Measurements from ENCODE around the gene MORC2.
A peak's percentile ranks its signal among the peaks of the same experiment; 100 is the strongest.

Gene MORC2

DNA sequence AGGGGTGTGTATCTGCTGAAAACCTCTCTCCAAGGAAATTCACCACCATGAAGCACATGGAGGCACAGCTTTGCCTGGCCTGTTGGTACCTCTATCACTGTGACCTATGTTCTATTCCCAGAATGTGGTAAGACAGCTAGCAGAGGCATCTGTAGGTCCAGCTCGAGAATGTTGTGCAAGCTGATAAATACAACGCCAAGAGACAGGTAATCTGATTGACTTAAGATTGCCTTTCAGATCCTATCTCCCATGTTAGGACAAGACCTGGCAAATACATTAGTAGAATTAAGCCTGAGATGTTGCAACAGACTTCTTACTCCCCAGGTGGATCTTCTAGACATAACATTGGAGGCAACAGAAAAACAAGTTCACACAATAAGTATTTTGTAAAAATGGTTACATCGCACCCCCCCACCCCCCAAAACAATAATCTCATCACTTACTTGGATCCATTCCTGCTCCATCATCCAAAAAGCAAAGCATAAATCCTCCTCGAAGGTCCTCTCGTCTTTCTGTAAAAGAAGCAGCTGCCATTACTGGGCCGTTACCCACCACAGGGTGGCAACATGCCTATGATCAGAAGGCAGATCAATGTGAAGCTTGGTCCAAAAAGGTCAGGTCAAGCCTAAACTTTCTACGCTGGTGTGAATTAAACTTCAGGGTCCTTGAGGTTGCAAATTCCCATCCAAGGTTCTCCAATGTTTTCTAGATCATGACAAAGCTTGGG is 18.5 kb downstream of the MORC2 start:
- DNase-seq (ENCODE audit: low read depth): no peak

DNA sequence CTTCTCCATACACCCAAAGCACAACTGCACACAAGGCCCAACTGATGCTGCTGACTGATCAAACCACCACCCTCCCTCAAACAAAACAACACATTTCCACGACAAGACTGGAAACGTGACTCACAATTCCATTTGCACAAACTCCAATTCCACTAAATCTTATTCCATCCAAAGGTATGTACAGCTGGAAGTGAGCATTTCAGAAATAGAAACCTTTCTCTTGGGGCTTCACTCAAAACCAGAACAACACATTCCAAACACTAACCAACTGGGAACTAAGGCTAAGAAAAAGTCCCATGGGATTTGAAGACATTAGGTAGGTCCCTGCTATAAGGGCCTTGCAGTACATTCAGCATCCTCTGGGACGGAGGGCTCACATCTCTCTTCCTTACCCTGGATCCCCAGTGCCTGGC is 19.6 kb downstream of the MORC2 start:
- DNase-seq (ENCODE audit: low read depth): no peak

- no peak for DNase-seq (ENCODE audit: low read depth)
Observed at GRCh38 chr22:30947816-30948454, 20.6 kb downstream of the MORC2 start.

DNA sequence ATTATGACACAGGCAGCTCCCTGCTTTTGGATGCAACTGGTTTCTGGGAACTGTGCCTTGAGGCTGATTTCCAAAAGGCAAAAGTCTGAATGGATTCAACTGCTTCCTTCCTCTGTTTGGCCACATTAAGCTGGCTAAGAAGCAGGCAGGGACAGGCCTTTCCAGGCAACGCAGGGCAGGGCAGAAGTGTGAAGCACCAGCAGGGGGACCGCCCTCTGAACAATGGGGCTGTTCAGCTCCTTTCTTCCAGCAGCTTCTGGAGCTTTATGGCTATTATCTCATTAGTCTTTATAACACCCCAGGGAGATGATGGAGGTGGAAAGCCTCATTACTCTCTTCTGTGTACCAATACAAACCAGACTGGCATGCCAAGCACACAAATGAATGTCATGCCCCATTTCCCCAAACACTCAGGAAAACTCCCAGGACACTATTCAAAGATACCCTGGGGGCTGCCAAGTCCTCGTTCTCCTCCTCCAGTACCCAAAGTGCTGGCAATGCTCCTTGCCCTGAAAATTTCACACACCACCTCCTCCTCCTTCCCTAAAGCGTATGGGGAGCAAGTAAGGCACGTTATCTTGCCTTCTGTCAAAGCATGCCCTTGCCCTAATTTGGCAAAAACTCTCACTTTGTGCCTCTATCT is 21.3 kb downstream of the MORC2 start:
- DNase-seq (ENCODE audit: low read depth): no peak

DNA sequence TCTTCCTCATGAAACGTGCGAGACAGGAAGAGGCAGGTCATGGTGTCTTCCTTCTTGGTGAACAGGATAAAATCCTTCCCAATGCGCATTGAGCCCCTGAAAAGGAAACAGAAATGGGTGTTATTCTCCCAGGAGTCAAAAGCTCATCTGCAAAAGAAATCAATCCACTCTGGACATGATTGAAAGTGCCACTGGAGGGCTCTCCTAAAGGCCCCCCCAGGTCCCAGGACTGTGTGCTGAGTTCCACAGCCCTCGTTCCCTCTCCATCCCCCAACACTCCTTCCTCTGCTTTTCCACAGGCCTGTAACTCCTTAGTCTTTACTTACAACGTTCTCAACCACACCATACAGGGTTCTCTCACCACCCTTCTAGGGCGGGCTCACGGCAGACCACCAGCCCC is 22.2 kb downstream of the MORC2 start:
- DNase-seq (ENCODE audit: low read depth): no peak

DNA sequence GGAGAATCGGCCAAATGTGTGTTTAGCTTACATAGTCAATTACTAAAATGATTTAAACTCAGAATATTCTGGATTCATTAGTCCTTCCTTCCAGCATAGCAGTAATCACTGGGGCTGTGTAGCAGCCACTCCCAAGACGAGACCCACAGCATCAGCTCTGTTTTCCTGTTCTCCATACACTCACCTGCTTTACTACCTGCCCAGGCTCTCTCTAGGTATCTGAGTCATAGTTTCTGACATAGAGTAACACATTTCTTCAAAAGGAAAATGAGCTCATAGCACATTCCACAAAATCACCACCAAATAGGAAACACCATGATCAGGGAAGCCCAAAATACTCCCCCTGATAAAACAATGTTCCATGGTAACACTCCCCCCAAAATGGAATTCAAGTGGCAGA is 22.9 kb downstream of the MORC2 start:
- DNase-seq (ENCODE audit: low read depth): no peak

DNA sequence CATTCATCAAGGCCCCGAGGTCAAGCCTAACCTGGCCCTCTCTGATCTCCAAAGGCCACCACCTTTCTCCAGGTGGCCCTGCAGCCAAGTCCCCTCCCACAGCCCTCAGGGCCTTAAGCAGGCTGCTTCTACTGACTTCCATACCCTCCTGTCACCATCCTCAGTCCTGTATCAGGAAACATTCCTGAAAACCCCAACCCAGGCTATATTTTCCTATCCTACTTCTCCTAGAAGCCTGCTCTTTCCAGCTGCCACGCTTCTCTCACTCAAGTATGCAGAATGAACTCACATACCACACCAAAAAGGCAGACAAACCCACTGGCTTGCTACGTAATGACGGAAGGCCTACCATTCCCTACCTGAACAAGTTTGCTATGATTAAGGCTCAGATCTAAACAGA is 23.6 kb downstream of the MORC2 start:
- no peak for DNase-seq (ENCODE audit: low read depth)

DNA sequence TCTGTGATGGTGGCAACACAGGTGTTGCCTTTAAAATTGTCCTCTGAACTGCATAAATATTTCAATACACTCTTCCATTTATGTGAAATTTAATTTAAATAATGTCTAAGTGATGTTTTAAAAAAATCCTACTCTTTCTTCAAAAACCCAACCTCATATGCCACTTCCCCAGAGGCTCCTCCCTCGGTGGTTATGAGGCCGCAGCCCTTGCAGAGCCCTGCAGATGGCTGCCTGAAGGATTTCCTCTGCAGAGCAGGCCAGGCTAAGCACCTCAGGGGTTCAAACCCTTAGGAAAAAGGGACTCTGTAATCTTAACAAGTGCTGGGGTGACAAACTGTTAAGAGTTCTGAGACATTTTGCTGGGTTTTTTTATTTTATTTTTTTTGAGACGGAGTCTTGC is 25.2 kb downstream of the MORC2 start:
- peak; percentile 20 for DNase-seq (ENCODE audit: low read depth)

- no peak for DNase-seq (ENCODE audit: low read depth)
Observed at GRCh38 chr22:30941363-30941740, 27.2 kb downstream of the MORC2 start.

DNA sequence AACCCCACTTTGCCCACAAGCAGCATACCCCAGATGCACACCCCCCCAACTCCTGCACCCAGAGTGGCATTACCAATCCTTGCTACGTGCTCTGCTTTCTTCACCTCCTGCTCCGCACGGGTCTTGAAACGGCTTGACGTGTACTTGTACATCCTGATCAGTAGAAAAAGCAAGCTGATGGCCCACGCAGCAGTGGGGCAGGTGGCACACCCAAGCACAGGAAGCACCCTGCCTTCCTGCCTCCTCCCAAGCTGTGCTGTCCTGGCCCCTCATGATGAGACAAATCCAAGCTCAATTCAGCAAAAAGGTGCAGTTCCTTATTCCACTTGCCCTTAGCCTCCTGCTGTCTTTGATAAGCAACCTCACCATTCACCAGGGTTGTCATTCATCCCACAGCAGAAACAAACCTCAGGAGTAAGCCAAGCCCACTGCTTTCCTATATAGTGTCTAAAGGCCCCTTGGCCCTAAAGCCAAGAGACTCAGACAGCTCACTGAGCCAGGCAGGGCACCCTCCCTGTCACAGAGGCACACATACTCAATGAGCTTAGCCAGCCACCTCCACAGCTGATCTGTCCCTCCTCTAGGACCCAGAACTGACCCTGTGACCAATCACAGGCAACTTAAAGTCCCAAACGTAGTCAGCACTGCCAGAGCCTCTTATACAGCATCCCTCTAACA is 27.8 kb downstream of the MORC2 start:
- DNase-seq (ENCODE audit: low read depth): no peak

- no peak for DNase-seq (ENCODE audit: low read depth)
Observed at GRCh38 chr22:30934053-30934452, 34.5 kb downstream of the MORC2 start.

DNA sequence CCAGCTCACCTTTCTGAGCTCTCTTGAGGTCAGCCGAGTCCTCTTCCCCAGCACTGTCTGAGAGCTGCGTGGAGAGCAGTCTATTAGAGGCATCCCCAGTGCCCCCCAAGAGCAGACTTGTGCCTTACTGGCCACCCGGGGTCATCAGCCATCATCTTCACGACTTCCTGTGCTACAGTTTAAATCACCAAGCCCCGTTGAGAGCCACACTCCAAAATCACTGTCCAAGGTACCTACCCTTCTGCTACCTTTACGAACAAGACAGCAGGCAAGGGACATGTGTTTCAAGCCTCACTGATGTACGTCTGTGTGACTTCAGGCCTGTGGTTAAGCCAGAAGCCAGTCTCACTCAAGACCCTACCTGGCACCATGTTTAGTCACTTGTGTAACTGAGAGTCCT is 35.1 kb downstream of the MORC2 start:
- DNase-seq (ENCODE audit: low read depth): no peak

DNA sequence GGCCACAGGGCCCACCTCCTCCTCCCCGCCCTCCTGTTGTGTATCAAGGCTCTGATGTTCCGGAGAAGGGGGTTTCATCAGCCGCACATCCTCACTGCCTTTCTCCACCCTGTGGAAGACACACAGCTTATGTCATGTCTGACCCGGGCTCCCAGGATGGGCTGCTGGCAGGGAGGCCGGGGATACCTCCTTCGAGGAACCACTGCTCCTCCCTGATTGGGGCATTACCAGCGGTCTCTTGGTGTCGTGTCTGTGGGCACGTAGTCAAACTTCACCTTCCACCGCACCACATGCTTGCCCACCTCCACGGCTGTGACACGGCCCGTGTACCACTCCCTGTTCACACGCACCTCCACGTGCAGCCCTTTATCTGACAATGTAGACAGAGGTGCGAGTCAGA is 35.9 kb downstream of the MORC2 start:
- DNase-seq (ENCODE audit: low read depth): no peak

- DNase-seq (ENCODE audit: low read depth): no peak
Observed at GRCh38 chr22:30931541-30932300, 36.9 kb downstream of the MORC2 start.

- no peak for DNase-seq (ENCODE audit: low read depth)
Observed at GRCh38 chr22:30930228-30930627, 38.3 kb downstream of the MORC2 start.

GRCh38 chr22:30928401-30928800 is 40.2 kb downstream of the MORC2 start:
- no peak for DNase-seq (ENCODE audit: low read depth)

DNA sequence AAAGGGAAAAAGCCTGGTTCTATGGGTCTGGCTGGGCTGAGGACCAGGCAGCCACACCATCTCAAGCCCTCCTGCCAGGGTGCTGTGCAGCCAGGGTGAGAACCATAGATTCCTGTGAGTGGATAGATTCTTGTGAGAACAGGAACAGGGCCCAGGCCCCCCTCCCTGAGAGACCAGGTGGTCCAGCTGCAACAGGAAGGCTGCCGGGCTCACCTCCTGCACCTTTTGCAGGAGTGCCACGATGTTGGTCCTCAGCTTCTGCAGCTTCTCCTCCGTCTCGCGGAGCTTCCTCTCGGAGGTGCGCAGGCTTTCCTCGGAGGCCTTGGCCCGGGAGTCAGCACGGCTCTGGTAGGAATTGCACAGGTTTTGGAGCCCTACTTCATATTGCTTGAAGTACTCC is 40.8 kb downstream of the MORC2 start:
- DNase-seq (ENCODE audit: low read depth): no peak

DNA sequence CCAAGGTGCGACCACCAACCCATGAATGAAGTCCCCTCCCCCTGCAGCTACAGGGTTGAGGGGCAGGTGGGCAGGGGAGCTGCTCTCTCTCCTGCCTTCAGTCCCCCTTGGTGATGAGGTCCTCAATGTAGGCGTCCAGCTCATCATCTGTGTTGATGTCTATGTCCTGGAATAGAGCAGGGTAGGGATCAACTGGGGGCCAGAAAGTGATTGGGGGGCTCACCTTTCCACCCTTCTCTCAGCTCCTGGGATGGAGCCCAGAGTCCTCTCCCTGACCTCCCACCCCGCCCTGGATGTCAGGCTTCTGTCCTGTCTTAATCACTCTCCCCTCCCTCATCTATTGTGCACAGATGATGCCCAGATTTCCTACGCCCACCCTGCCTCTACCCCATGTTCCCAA is 41.9 kb downstream of the MORC2 start:
- DNase-seq (ENCODE audit: low read depth): no peak

DNA sequence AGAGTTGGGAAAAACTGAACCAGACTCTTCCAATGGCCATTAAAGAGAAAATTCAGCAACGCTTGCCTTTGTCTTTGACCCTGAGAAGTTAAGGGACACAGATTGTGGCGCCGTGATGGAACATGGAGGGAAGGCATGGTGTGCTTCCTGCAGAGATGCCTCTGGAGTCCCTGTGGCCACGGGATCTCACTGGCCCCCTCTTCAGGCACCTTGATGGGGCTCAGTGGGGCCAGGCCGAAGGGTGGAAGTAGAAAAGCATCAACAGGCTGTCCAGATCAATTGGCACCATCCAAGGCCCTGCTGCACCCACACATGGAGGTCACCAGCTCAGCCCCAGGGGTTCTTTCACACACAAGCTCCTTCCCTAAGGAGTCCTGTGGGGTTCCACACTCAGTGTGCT is 42.9 kb downstream of the MORC2 start:
- DNase-seq (ENCODE audit: low read depth): no peak

DNA sequence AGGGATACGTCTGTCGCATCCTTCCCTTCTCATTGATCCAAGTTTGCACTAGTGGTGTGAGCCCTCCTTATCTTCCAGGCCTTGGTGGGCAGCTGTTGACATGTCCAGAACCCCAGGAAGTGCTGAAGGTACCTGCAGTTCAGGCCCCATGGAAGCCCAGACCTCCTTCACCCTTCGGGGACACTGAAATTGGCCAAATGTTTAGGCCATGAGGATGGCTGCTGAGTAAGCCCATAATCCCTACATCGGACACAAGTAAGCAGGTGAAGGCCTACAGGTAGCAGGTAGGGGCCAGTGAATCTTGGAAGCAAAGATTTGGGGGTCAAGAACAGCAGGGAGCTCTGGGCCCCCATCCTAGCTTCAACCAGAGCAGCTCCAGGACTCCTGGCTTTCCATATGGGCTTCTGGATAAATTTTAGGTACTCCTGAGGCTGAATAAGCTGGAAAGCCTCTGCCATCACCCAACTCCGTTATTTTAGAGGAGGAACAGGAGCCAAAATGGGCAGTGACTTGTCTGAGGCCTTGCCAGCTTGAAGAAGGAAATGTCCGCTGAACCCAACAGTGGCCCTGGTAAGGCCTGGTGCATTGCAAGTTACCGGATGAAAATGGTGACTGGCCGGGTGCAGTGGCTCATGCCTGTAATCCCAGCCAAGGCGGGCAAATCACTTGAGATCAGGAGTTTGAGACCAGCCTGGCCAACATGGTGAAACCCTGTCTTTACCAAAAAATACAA is 45.2 kb downstream of the MORC2 start:
- DNase-seq (ENCODE audit: low read depth): no peak

DNA sequence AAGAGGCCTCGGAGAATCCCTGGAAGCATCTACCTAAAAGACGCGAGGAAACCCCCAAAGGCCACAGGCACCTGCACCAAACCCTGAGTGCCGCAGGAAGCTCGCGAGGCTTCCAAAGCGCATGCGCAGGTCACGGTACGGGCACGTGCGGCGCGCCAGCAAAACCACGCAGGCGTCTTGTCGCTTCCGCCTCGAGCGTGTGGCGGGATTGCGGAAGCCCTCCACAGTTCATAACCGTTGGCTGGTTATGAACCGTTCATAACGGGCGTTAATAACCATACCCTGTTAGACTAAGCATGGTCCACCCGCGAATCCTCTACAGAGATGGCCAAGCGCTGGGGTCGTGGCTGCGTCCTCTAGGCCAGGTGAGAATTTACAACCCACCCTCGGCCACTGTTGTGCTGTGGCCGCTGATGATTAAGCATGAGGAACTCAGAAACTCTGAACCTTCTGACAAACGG is 46.4 kb downstream of the MORC2 start:
- DNase-seq (ENCODE audit: low read depth): peak; percentile 71

Data from activated gamma-delta T cell treated with anti-CD3 and anti-CD28 coated beads, Interleukin-2, amount 50 U/mL, for 16 hours (primary cell).